NB4 (cell line): ENCODE results near the gene CNBD2.
"Not testable (repeated sequence)": the region's sequence is repeated elsewhere in the genome, so short reads cannot be mapped to it uniquely, and the experiment has no call there.

Experiments used
- MYC ChIP-seq: IDR thresholded peaks from 2 replicates; pipeline ENCODE4 v1.6.1; 2011; ENCODE audit warnings: low read depth, low read length
- POLR2A ChIP-seq: IDR thresholded peaks from 2 replicates; pipeline ENCODE4 v1.6.1; 2011; ENCODE audit warnings: mild to moderate bottlenecking; ENCODE audit not compliant: insufficient read length; ENCODE audit errors: extremely low read depth
- TF ChIP-seq, protein P1 (sequence below): IDR thresholded peaks from one replicate; pipeline ENCODE4 v1.5.1; 2012; ENCODE audit warnings: low read depth, low read length

DNA sequence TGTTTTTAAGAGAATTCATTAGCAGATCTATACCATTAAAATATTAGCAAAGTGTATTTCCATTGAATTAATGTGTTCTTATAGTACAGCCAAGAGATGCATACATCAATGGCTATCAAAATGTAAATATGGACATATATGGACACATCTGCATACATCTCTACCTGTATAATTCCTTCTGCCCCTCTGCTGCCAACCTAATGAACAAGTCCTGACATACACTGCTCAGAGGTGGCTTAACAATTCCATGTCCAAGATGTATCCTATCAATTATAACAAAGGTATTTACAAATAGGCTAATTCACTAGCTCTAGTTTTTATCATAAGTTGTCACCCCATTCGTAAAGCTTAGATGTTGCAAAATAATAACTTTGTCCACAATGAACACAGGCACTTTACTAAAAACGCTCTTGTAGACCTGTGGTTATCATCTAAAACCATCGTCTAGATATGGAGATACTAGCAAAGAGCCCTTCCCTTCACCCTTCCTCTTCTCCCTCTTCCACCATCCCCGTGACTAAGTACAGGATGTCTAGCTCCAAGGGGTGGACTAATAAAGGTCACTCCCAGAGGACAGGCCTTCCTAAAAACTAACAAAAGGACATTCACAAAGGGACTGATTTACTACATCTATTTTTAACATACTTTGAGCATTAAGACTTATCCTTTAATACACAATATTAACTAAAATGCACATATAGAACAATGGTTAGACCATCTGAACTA is 77.8 kb downstream of the CNBD2 start:
- TF ChIP-seq, protein P1, sequence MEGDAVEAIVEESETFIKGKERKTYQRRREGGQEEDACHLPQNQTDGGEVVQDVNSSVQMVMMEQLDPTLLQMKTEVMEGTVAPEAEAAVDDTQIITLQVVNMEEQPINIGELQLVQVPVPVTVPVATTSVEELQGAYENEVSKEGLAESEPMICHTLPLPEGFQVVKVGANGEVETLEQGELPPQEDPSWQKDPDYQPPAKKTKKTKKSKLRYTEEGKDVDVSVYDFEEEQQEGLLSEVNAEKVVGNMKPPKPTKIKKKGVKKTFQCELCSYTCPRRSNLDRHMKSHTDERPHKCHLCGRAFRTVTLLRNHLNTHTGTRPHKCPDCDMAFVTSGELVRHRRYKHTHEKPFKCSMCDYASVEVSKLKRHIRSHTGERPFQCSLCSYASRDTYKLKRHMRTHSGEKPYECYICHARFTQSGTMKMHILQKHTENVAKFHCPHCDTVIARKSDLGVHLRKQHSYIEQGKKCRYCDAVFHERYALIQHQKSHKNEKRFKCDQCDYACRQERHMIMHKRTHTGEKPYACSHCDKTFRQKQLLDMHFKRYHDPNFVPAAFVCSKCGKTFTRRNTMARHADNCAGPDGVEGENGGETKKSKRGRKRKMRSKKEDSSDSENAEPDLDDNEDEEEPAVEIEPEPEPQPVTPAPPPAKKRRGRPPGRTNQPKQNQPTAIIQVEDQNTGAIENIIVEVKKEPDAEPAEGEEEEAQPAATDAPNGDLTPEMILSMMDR = not testable (repeated sequence)
- not testable (repeated sequence) for TF ChIP-seq POLR2A, MYC
